Breast epithelium (tissue), 4 donors: ENCODE measurements around the gene RPAIN. TPM values are rescaled to one million over a fixed set of nuclear protein-coding genes. Genes with fewer than 3 reads are reported as not detected.

ENCODE experiments used
- DNase-seq, 2 donors: peaks; one replicate each; pipeline ENCODE4 v3.0.0-alpha.2; 2019; ENCODE audit warnings: low spot score in 2 of 2
- H3K27ac ChIP-seq, 2 donors: fragments of 200-600 bp; sonication (generic) in 1 of 2; one replicate each; pipeline ENCODE4 v1.5.1; 2016 to 2019; ENCODE audit warnings: mild to moderate bottlenecking in 1 of 2
- H3K27me3 ChIP-seq, 2 donors: fragments of 200-600 bp; sonication (generic) in 1 of 2; one replicate each; pipeline versions ENCODE4 v1.5.1 to v1.6.0; 2017 to 2019; ENCODE audit warnings: control low read depth in 1 of 2, mild to moderate bottlenecking in 1 of 2
- H3K36me3 ChIP-seq: fragments of 200-600 bp; one replicate; pipeline ENCODE4 v1.5.1; 2019
- H3K4me1 ChIP-seq, 2 donors: fragments of 200-600 bp; sonication (generic); one replicate each; pipeline ENCODE4 v1.5.1; 2016 to 2019; ENCODE audit warnings: control low read depth in 1 of 2
- H3K4me3 ChIP-seq, 3 donors: fragments of 200-600 bp; sonication (generic); 1 replicate in 2 of 3; 2 replicates in 1 of 3; pipeline ENCODE4 v1.5.1; 2016 to 2019; ENCODE audit warnings: mild to moderate bottlenecking in 3 of 3, moderate library complexity in 2 of 3
- H3K9me3 ChIP-seq, 2 donors: fragments of 200-600 bp; sonication (generic) in 1 of 2; one replicate each; pipeline ENCODE4 v1.5.1; 2016 to 2019; ENCODE audit warnings: control low read depth in 1 of 2
- CTCF ChIP-seq, 3 donors: fragments of 450-650 bp; IDR thresholded peaks; one replicate each; pipeline ENCODE4 v1.5.1; 2016 to 2017; ENCODE audit warnings: antibody characterized with exemption in 3 of 3, mild to moderate bottlenecking in 3 of 3, moderate library complexity in 3 of 3
- POLR2A ChIP-seq: fragments of 450-650 bp; IDR thresholded peaks from one replicate; pipeline ENCODE4 v1.6.1; 2016; ENCODE audit warnings: antibody characterized with exemption, mild to moderate bottlenecking, moderate library complexity
- POLR2AphosphoS5 ChIP-seq, 3 donors: sonication (generic); formaldehyde crosslinking; IDR thresholded peaks; one replicate each; pipeline ENCODE4 v1.6.1; 2017; ENCODE audit warnings: antibody characterized with exemption in 3 of 3
- intact Hi-C: fragments of 100-400 bp; cut with DNase I; formaldehyde crosslinking; loops from one replicate; pipeline ENCODE4 v1.15.1; 2023; ENCODE audit warnings: low total_unique reads
- total RNA-seq, 3 donors: library from RNA; depleted of rRNA; stranded (reverse); fragments of >200 nt; gene quantifications; one replicate each; pipeline ENCODE4 v1.1.0, GENCODE V29; 2016

RPAIN gene
- total RNA-seq, 3 donors from 2014 or later, result 38.4 to 52.1 (median 50.8) TPM

GRCh38 chr17:5467416-5467815 lies 47.4 kb downstream of the RPAIN start:
- TF ChIP-seq POLR2A, result no peak
- no peak for TF ChIP-seq POLR2AphosphoS5 (IDR thresholded peaks at IDR 0.05)
- no peak for TF ChIP-seq CTCF (IDR thresholded peaks at IDR 0.05)
- Histone ChIP-seq H3K27ac (no peak overlapping the region), H3K9me3 (no peaks in the 10 kb centered on the region), H3K27me3 (no peaks in the 10 kb centered on the region), H3K4me3 (peak overlapping the region; percentile 73 to 100 (median 98)), H3K36me3 (no peaks in the 10 kb centered on the region), H3K4me1 (peaks cover 0 to 5% of the 10 kb centered on the region in 2 donors)
- DNase-seq, result no peak
- intact Hi-C loops, result no loop called here

- DNase-seq, result no peak
- intact Hi-C loops, result no loop called here
- H3K36me3 ChIP-seq, result no peaks in the 10 kb centered on the region
Observed at GRCh38 chr17:5468075-5468473, 48.1 kb downstream of the RPAIN start.

GRCh38 chr17:5472511-5472910 lies 52.5 kb downstream of the RPAIN start:
- H3K27me3 ChIP-seq, result no peaks in the 10 kb centered on the region
- TF ChIP-seq POLR2AphosphoS5 (IDR thresholded peaks at IDR 0.05) (no peak), CTCF (IDR thresholded peaks at IDR 0.05) (no peak), POLR2A (no peak)
- no peaks in the 10 kb centered on the region for H3K36me3 ChIP-seq
- intact Hi-C loops, result no loop called here
- DNase-seq, result no peak
- H3K27ac ChIP-seq, result no peak overlapping the region
- no peaks in the 10 kb centered on the region for H3K9me3 ChIP-seq
- no peak overlapping the region for H3K4me3 ChIP-seq
- peaks cover 0 to under 1% of the 10 kb centered on the region in 2 donors for H3K4me1 ChIP-seq

More at GRCh38 chr17:5468075-5468473, 48.1 kb downstream of the RPAIN start:
- Histone ChIP-seq H3K27ac (no peak overlapping the region), H3K4me1 (peaks cover 0 to 5% of the 10 kb centered on the region in 2 donors), H3K27me3 (no peaks in the 10 kb centered on the region), H3K4me3 (peak overlapping the region; percentile 73 to 100 (median 98)), H3K9me3 (no peaks in the 10 kb centered on the region)
- TF ChIP-seq POLR2A, result no peak
- TF ChIP-seq POLR2AphosphoS5 (IDR thresholded peaks at IDR 0.05), result no peak

GRCh38 chr17:5473906-5474305 lies 53.9 kb downstream of the RPAIN start:
- peaks cover 5% of the 10 kb centered on the region for H3K36me3 ChIP-seq
- DNase-seq, result no peak
- intact Hi-C loops, result no loop called here
- no peak overlapping the region for H3K27ac ChIP-seq
- H3K4me3 ChIP-seq, result no peak overlapping the region
- no peaks in the 10 kb centered on the region for H3K4me1 ChIP-seq
- no peaks in the 10 kb centered on the region for H3K9me3 ChIP-seq
- TF ChIP-seq POLR2A, result no peak
- TF ChIP-seq POLR2AphosphoS5 (IDR thresholded peaks at IDR 0.05), result no peak
- no peak for TF ChIP-seq CTCF (IDR thresholded peaks at IDR 0.05)
- no peaks in the 10 kb centered on the region for H3K27me3 ChIP-seq

GRCh38 chr17:5478992-5479391 lies 59.0 kb downstream of the RPAIN start:
- DNase-seq, result no peak
- Histone ChIP-seq H3K27me3 (no peaks in the 10 kb centered on the region), H3K27ac (no peak overlapping the region), H3K9me3 (no peaks in the 10 kb centered on the region), H3K36me3 (peaks cover 16% of the 10 kb centered on the region), H3K4me1 (no peaks in the 10 kb centered on the region), H3K4me3 (no peak overlapping the region)
- TF ChIP-seq CTCF (IDR thresholded peaks at IDR 0.05) (no peak), POLR2AphosphoS5 (IDR thresholded peaks at IDR 0.05) (no peak), POLR2A (no peak)
- intact Hi-C loops, result no loop called here

- intact Hi-C loops, result no loop called here
- H3K36me3 ChIP-seq, result peaks cover 16% of the 10 kb centered on the region
- H3K4me1 ChIP-seq, result no peaks in the 10 kb centered on the region
- TF ChIP-seq CTCF (IDR thresholded peaks at IDR 0.05) (no peak), POLR2AphosphoS5 (IDR thresholded peaks at IDR 0.05) (no peak), POLR2A (no peak)
- H3K27ac ChIP-seq, result no peak overlapping the region
- H3K4me3 ChIP-seq, result no peak overlapping the region
- no peak for DNase-seq
- no peaks in the 10 kb centered on the region for H3K9me3 ChIP-seq
- no peaks in the 10 kb centered on the region for H3K27me3 ChIP-seq
Observed at GRCh38 chr17:5480962-5481361, 61.0 kb downstream of the RPAIN start.
